IPS DF 19.7 (cell line): ENCODE measurements around the gene PARVB.

Source experiments
- DNase-seq: peaks from one replicate; pipeline ENCODE4 v3.0.0-alpha.2; 2013; ENCODE audit warnings: low read depth, low spot score

The PARVB gene

GRCh38 chr22:44133161-44133560 lies 109.1 kb downstream of the PARVB start:
- no peak for DNase-seq

GRCh38 chr22:44133901-44134571 lies 109.9 kb downstream of the PARVB start:
- DNase-seq = no peak

- DNase-seq = no peak
Observed at GRCh38 chr22:44136112-44136511, 112.0 kb downstream of the PARVB start.

GRCh38 chr22:44136786-44137185 lies 112.7 kb downstream of the PARVB start:
- DNase-seq = no peak

- DNase-seq = no peak
Observed at GRCh38 chr22:44137415-44137814, 113.3 kb downstream of the PARVB start.

GRCh38 chr22:44139773-44140172 lies 115.7 kb downstream of the PARVB start:
- no peak for DNase-seq

- no peak for DNase-seq
Observed at GRCh38 chr22:44142421-44143104, 118.5 kb downstream of the PARVB start.

- DNase-seq = no peak
Observed at GRCh38 chr22:44143105-44143474, 119.0 kb downstream of the PARVB start.

GRCh38 chr22:44143579-44143978 lies 119.5 kb downstream of the PARVB start:
- DNase-seq = no peak

- DNase-seq = no peak
Observed at GRCh38 chr22:44144046-44144569, 120.0 kb downstream of the PARVB start.

GRCh38 chr22:44145544-44145943 lies 121.4 kb downstream of the PARVB start:
- no peak for DNase-seq

GRCh38 chr22:44146088-44146861 lies 122.2 kb downstream of the PARVB start:
- no peak for DNase-seq

GRCh38 chr22:44147008-44147645 lies 123.0 kb downstream of the PARVB start:
- no peak for DNase-seq

GRCh38 chr22:44147821-44148574 lies 123.9 kb downstream of the PARVB start:
- peak; percentile 97 for DNase-seq

- DNase-seq = no peak
Observed at GRCh38 chr22:44151676-44152075, 127.6 kb downstream of the PARVB start.

- no peak for DNase-seq
Observed at GRCh38 chr22:44153710-44154109, 129.6 kb downstream of the PARVB start.

- DNase-seq = no peak
Observed at GRCh38 chr22:44154436-44154942, 130.4 kb downstream of the PARVB start.

GRCh38 chr22:44155115-44155514 lies 131.0 kb downstream of the PARVB start:
- DNase-seq = no peak

- DNase-seq = no peak
Observed at GRCh38 chr22:44157916-44158618, 134.0 kb downstream of the PARVB start.

- DNase-seq = no peak
Observed at GRCh38 chr22:44158816-44159215, 134.7 kb downstream of the PARVB start.
